GM06990 (cell line): ENCODE data around the gene PAFAH2.

Experiments used
- DNase-seq: peaks from one replicate; pipeline ENCODE4 v3.0.0-alpha.2; 2011; ENCODE audit not compliant: insufficient read length; ENCODE audit errors: extremely low read depth
- H3K27me3 ChIP-seq: replicated peaks from 2 replicates; pipeline ENCODE4 v1.6.0; 2011; ENCODE audit warnings: low read length; ENCODE audit not compliant: control insufficient read depth, insufficient read depth
- H3K36me3 ChIP-seq: 2 replicates; pipeline ENCODE4 v1.5.1; 2011; ENCODE audit warnings: low read length; ENCODE audit not compliant: control insufficient read depth, insufficient read depth
- H3K4me3 ChIP-seq: replicated peaks from 2 replicates; pipeline ENCODE4 v1.5.1; 2011; ENCODE audit warnings: low read depth, mild to moderate bottlenecking, control low read depth, low read length
- CTCF ChIP-seq: IDR thresholded peaks from 2 replicates; pipeline ENCODE4 v1.5.1; 2011; ENCODE audit warnings: low read length, control low read depth, mild to moderate bottlenecking, inconsistent platforms; ENCODE audit not compliant: insufficient read depth, poor library complexity, severe bottlenecking

PAFAH2 gene

GRCh38 chr1:25985670-25986069 is 12.2 kb downstream of the PAFAH2 start:
- no peak for TF ChIP-seq CTCF
- no peaks in the 10 kb centered on the region for H3K27me3 ChIP-seq
- no peak overlapping the region for H3K4me3 ChIP-seq
- DNase-seq = no peak
- peaks cover 14% of the 10 kb centered on the region for H3K36me3 ChIP-seq

GRCh38 chr1:25985171-25985570 is 12.7 kb downstream of the PAFAH2 start:
- no peak for TF ChIP-seq CTCF
- no peak for DNase-seq
- Histone ChIP-seq H3K27me3 (no peaks in the 10 kb centered on the region), H3K4me3 (no peak overlapping the region), H3K36me3 (peaks cover 14% of the 10 kb centered on the region)

GRCh38 chr1:25979210-25979609 is 18.7 kb downstream of the PAFAH2 start:
- H3K36me3 ChIP-seq = peaks cover 16% of the 10 kb centered on the region
- no peak overlapping the region for H3K4me3 ChIP-seq
- TF ChIP-seq CTCF = no peak

GRCh38 chr1:25978403-25978802 is 19.5 kb downstream of the PAFAH2 start:
- no peaks in the 10 kb centered on the region for H3K27me3 ChIP-seq
- no peak for TF ChIP-seq CTCF
- H3K4me3 ChIP-seq = no peak overlapping the region
- DNase-seq = no peak
- H3K36me3 ChIP-seq = peaks cover 16% of the 10 kb centered on the region

More at GRCh38 chr1:25979210-25979609, 18.7 kb downstream of the PAFAH2 start:
- no peaks in the 10 kb centered on the region for H3K27me3 ChIP-seq
- DNase-seq = no peak

GRCh38 chr1:25977801-25978200 is 20.1 kb downstream of the PAFAH2 start:
- no peak for TF ChIP-seq CTCF
- DNase-seq = no peak
- peaks cover 14% of the 10 kb centered on the region for H3K36me3 ChIP-seq
- no peaks in the 10 kb centered on the region for H3K27me3 ChIP-seq
- no peak overlapping the region for H3K4me3 ChIP-seq
